Endothelial cell of umbilical vein (primary cell): ENCODE data around the gene JCAD. TPM values are rescaled to one million over a fixed set of nuclear protein-coding genes. Genes with fewer than 3 reads are reported as not detected.

Experiments used
- BruUV-seq: library from RNA; stranded (reverse); fragments of 400-500 nt; replicated peaks from 2 replicates; lab custom pipeline; 2021; lab: Mats Ljungman, UMichigan
- CTCF ChIA-PET: fragments of 300-600, 350-600 bp; sonication (Branson Sonifier 250); formaldehyde crosslinking; loops from one replicate; lab custom pipeline; 2021; ENCODE audit warnings: antibody characterized with exemption, inconsistent platforms; lab: Charles Lee
- POLR2A ChIA-PET: fragments of 300-600, 350-600 bp; sonication (Branson Sonifier 250); formaldehyde crosslinking; loops from one replicate; lab custom pipeline; 2021; ENCODE audit warnings: antibody characterized with exemption, inconsistent platforms; lab: Charles Lee
- DNase-seq: peaks from one replicate; pipeline ENCODE4 v3.0.0-alpha.2; 2011; ENCODE audit warnings: low read depth, low spot score
- FAIRE-seq: peaks from 2 replicates; lab custom pipeline; 2011; peaks lifted over from hg19 to GRCh38; lab: Jason Lieb, UNC
- H2AFZ ChIP-seq: 2 replicates; pipeline ENCODE4 v1.6.0; 2012; ENCODE audit warnings: low read depth, low read length, control low read depth, inconsistent platforms
- H3K27ac ChIP-seq: 2 replicates; pipeline ENCODE4 v1.5.1; 2011; ENCODE audit warnings: low read depth, mild to moderate bottlenecking, control low read depth, low read length, moderate library complexity; ENCODE audit not compliant: insufficient read depth
- H3K27me3 ChIP-seq, 2 experiments: 2 replicates each; pipeline versions ENCODE4 v1.6.0 to v1.6.1; 2011; ENCODE audit warnings: low read length in 2 of 2, mixed read lengths in 1 of 2; ENCODE audit not compliant: control insufficient read depth in 2 of 2, insufficient read depth in 2 of 2
- H3K36me3 ChIP-seq, 2 experiments: 2 replicates in 1 of 2; 3 replicates in 1 of 2; pipeline ENCODE4 v1.5.1; 2011; ENCODE audit warnings: low read length in 2 of 2, mild to moderate bottlenecking in 1 of 2, moderate library complexity in 1 of 2; ENCODE audit not compliant: control insufficient read depth in 2 of 2, insufficient read depth in 2 of 2; ENCODE audit errors: extremely low read depth in 1 of 2
- H3K4me1 ChIP-seq: 3 replicates; pipeline ENCODE4 v1.5.1; 2011; ENCODE audit warnings: mild to moderate bottlenecking, low read length; ENCODE audit not compliant: control insufficient read depth, insufficient read depth; ENCODE audit errors: extremely low read depth
- H3K4me2 ChIP-seq: 2 replicates; pipeline ENCODE4 v1.6.1; 2011; ENCODE audit warnings: low read length, control low read depth, mixed read lengths; ENCODE audit not compliant: insufficient read depth
- H3K4me3 ChIP-seq, 3 experiments: fragments of 200-600 bp in 1 of 3; sonication (generic), shearing (Covaris generic) in 1 of 3; replicated peaks in 1 of 3; 2 replicates each; pipeline ENCODE4 v1.5.1; 2011 to 2016; ENCODE audit warnings: control low read depth in 3 of 3, low read length in 3 of 3, mild to moderate bottlenecking in 2 of 3, inconsistent platforms in 1 of 3, low read depth in 1 of 3, moderate library complexity in 1 of 3; ENCODE audit not compliant: insufficient read depth in 1 of 3
- H3K79me2 ChIP-seq: 2 replicates; pipeline ENCODE4 v1.6.0; 2012; ENCODE audit warnings: low read length, inconsistent platforms; ENCODE audit not compliant: control insufficient read depth, insufficient read depth
- H3K9ac ChIP-seq: replicated peaks from 2 replicates; pipeline ENCODE3; 2011; ENCODE audit warnings: low read length, control low read depth; ENCODE audit not compliant: insufficient read depth; ENCODE audit errors: extremely low read depth
- H3K9me1 ChIP-seq: replicated peaks from 3 replicates; pipeline ENCODE4 v1.6.0; 2011; ENCODE audit warnings: mild to moderate bottlenecking, low read length; ENCODE audit not compliant: control insufficient read depth, insufficient read depth; ENCODE audit errors: extremely low read depth
- H3K9me3 ChIP-seq: replicated peaks from 2 replicates; pipeline ENCODE4 v1.5.1; 2012; ENCODE audit warnings: low read length, inconsistent platforms; ENCODE audit not compliant: control insufficient read depth, insufficient read depth
- H4K20me1 ChIP-seq: replicated peaks from 2 replicates; pipeline ENCODE3; 2011; ENCODE audit warnings: mild to moderate bottlenecking, low read length; ENCODE audit not compliant: control insufficient read depth, insufficient read depth; ENCODE audit errors: extremely low read depth
- EZH2 ChIP-seq: IDR thresholded peaks from 2 replicates; pipeline ENCODE4 v1.6.1; 2012; ENCODE audit warnings: borderline replicate concordance, low read depth, mild to moderate bottlenecking, moderate library complexity, low read length, inconsistent platforms; ENCODE audit not compliant: severe bottlenecking
- FOS ChIP-seq: IDR thresholded peaks from 2 replicates; pipeline ENCODE4 v1.6.1; 2011; ENCODE audit warnings: mild to moderate bottlenecking, low read length, moderate library complexity, borderline replicate concordance; ENCODE audit not compliant: insufficient read depth
- GATA2 ChIP-seq: IDR thresholded peaks from 2 replicates; pipeline ENCODE4 v1.7.0; 2011; ENCODE audit warnings: low read depth, mild to moderate bottlenecking, moderate library complexity, mixed read lengths, low read length; ENCODE audit not compliant: insufficient read length, insufficient read depth
- JUN ChIP-seq: IDR thresholded peaks from 2 replicates; pipeline ENCODE4 v1.6.1; 2011; ENCODE audit warnings: borderline replicate concordance, low read depth; ENCODE audit not compliant: insufficient read length, insufficient read depth
- MAX ChIP-seq: IDR thresholded peaks from 2 replicates; pipeline ENCODE4 v1.6.1; 2011; ENCODE audit not compliant: insufficient read depth, insufficient read length
- MYC ChIP-seq: IDR thresholded peaks from one replicate; pipeline ENCODE4 v1.6.1; 2011; ENCODE audit warnings: mild to moderate bottlenecking, low read depth, low read length
- POLR2A ChIP-seq: IDR thresholded peaks from 2 replicates; pipeline ENCODE4 v1.6.1; 2012; ENCODE audit warnings: low read depth, mild to moderate bottlenecking, control low read depth, low read length
- POLR2AphosphoS5 ChIP-seq: IDR thresholded peaks from 2 replicates; pipeline ENCODE4 v1.6.1; 2012; ENCODE audit warnings: low read depth, mild to moderate bottlenecking, control low read depth, low read length, moderate library complexity; ENCODE audit not compliant: insufficient read depth
- dilution Hi-C: fragments of 300-500 bp; cut with MboI; formaldehyde crosslinking; loops from one replicate; pipeline ENCODE4 v1.15.0; 2019; ENCODE audit warnings: low sequenced_read_pairs; ENCODE audit not compliant: extremely low pct_ligation_motif_present
- intact Hi-C: fragments of 100-400 bp; cut with micrococcal nuclease; formaldehyde crosslinking; loops from one replicate; pipeline ENCODE4 v1.10.0; 2022
- polyA plus RNA-seq, 4 experiments: library from polyadenylated mRNA; depleted of rRNA in 3 of 4; stranded (reverse) in 3 of 4; unstranded in 1 of 4; fragments of >200 nt; gene quantifications; 2 replicates each; pipeline versions ENCODE4 v1.2.1 to v1.2.3, GENCODE V29; 2011 to 2012; ENCODE audit warnings: missing spikeins in 1 of 4
- total RNA-seq: library from RNA; stranded (reverse); gene quantifications from 2 replicates; pipeline ENCODE4 v1.2.3, GENCODE V29; 2021
- TF ChIP-seq, protein P1 (sequence below), 2 donors: IDR thresholded peaks; 1 replicate in 1 of 2; 2 replicates in 1 of 2; pipeline ENCODE4 v1.5.1; 2011; ENCODE audit warnings: low read length in 2 of 2, mild to moderate bottlenecking in 2 of 2, moderate library complexity in 2 of 2, control low read depth in 1 of 2, inconsistent platforms in 1 of 2, low read depth in 1 of 2; ENCODE audit not compliant: insufficient read depth in 1 of 2; ENCODE audit errors: extremely low read depth in 1 of 2

Gene JCAD
- total and polyA plus RNA-seq, 2 donors (not counting 3 experiments of a cell fraction or from before 2014, with no cell fraction given) = 17.5 to 76.3 TPM

DNA sequence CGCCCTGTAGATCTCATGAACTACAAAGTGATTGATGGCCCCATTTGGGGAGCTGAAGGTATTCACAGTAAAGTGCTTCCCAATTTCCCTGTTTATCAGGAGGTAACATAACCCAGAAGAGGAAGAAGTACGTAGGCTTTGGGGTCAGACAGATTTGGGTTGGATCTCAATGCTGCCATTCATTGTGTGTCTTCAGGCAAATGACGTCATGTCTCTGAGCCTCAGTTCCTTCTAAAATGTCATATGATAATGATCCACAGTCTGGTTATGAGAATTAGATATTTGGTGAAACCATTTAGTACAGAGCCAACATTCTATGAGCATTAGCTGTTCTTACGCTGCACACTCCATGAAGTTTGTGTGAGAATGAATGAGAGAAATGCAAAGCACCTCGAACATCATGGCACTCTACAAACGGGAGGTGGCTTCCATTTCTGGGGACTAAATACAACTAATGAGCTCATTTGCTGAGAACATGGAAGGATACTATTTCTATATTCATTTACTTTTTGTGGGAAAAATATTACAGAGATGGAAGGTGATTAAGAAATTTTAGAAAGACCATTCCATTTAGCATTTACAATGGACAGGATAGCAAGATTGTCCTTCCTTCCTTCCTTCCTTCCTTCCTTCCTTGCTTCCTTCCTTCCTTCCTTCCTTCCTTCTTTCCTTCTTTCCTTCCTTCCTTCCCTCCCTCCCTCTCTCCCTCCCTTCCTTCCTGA, 13.8 kb upstream of the JCAD start:
- BruUV-seq = no TSS peak
- CTCF ChIA-PET = interaction anchor here (0.9 to 1.2 kb wide), 2 partner anchors 168 to 197 kb away, joined by 3 to 6 read pairs; no protein-coding TSS in a partner anchor

More for the DNA sequence above, 13.8 kb upstream of the JCAD start:
- TF ChIP-seq POLR2A = no peak
- TF ChIP-seq POLR2AphosphoS5 = no peak
- TF ChIP-seq FOS = no peak
- TF ChIP-seq GATA2 = no peak
- TF ChIP-seq EZH2 = no peak
- no peak for TF ChIP-seq JUN
- TF ChIP-seq, protein P1, sequence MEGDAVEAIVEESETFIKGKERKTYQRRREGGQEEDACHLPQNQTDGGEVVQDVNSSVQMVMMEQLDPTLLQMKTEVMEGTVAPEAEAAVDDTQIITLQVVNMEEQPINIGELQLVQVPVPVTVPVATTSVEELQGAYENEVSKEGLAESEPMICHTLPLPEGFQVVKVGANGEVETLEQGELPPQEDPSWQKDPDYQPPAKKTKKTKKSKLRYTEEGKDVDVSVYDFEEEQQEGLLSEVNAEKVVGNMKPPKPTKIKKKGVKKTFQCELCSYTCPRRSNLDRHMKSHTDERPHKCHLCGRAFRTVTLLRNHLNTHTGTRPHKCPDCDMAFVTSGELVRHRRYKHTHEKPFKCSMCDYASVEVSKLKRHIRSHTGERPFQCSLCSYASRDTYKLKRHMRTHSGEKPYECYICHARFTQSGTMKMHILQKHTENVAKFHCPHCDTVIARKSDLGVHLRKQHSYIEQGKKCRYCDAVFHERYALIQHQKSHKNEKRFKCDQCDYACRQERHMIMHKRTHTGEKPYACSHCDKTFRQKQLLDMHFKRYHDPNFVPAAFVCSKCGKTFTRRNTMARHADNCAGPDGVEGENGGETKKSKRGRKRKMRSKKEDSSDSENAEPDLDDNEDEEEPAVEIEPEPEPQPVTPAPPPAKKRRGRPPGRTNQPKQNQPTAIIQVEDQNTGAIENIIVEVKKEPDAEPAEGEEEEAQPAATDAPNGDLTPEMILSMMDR (IDR thresholded peaks at IDR 0.05; ENCODE audit: extremely low read depth in 1 of 2, insufficient read depth in 1 of 2, low read depth in 1 of 2, low read length in 2 of 2) = no peak
- no peak for TF ChIP-seq MAX
- no peak for TF ChIP-seq MYC
- Histone ChIP-seq H4K20me1 (no peaks in the 10 kb centered on the region), H3K79me2 (no peaks in the 10 kb centered on the region), H3K4me2 (no peak overlapping the region), H3K27ac (no peak overlapping the region), H3K9me3 (no peaks in the 10 kb centered on the region), H3K27me3 (no peaks in the 10 kb centered on the region), H3K9me1 (no peaks in the 10 kb centered on the region), H3K4me3 (no peak overlapping the region), H2AFZ (no peak overlapping the region), H3K9ac (no peak overlapping the region), H3K4me1 (peaks cover 8% of the 10 kb centered on the region), H3K36me3 (no peaks in the 10 kb centered on the region)
- intact Hi-C loops (loop anchor here (10.0 kb wide), 1 partner anchor 1948 kb away; no protein-coding TSS in a partner anchor), dilution Hi-C loops (no loop called here)
- POLR2A ChIA-PET = no interaction called here
- FAIRE-seq (no peak), DNase-seq (no peak)
